Keratinocyte (primary cell): ENCODE measurements around the gene C5orf52. TPM values are rescaled to one million over a fixed set of nuclear protein-coding genes. Genes with fewer than 3 reads are reported as not detected.

ENCODE experiments used
- DNase-seq: peaks from one replicate; pipeline ENCODE4 v3.0.0-alpha.2; 2011; ENCODE audit warnings: low read depth, missing footprints, low spot score
- FAIRE-seq: peaks from 2 replicates; lab custom pipeline; 2011; peaks lifted over from hg19 to GRCh38; lab: Jason Lieb, UNC
- H2AFZ ChIP-seq: 2 replicates; pipeline ENCODE4 v1.6.0; 2012; ENCODE audit warnings: low read length, control low read depth, inconsistent platforms; ENCODE audit not compliant: control insufficient read depth
- H3K27ac ChIP-seq: 2 replicates; pipeline ENCODE4 v1.5.1; 2011; ENCODE audit warnings: low read length; ENCODE audit not compliant: control insufficient read depth, insufficient read depth
- H3K27me3 ChIP-seq: 3 replicates; pipeline ENCODE4 v1.6.0; 2011; ENCODE audit warnings: low read length; ENCODE audit not compliant: control insufficient read depth, insufficient read depth; ENCODE audit errors: extremely low read depth
- H3K36me3 ChIP-seq, 2 experiments: 2 replicates in 1 of 2; 3 replicates in 1 of 2; pipeline ENCODE4 v1.5.1; 2011; ENCODE audit warnings: low read length in 2 of 2, mild to moderate bottlenecking in 1 of 2; ENCODE audit not compliant: control insufficient read depth in 2 of 2, insufficient read depth in 2 of 2; ENCODE audit errors: extremely low read depth in 1 of 2
- H3K4me1 ChIP-seq: 3 replicates; pipeline ENCODE4 v1.5.1; 2011; ENCODE audit warnings: low read length; ENCODE audit not compliant: control insufficient read depth, insufficient read depth; ENCODE audit errors: extremely low read depth
- H3K4me2 ChIP-seq: 3 replicates; pipeline ENCODE4 v1.6.0; 2011; ENCODE audit warnings: low read depth, low read length; ENCODE audit not compliant: control insufficient read depth, insufficient read depth; ENCODE audit errors: extremely low read depth
- H3K4me3 ChIP-seq, 3 experiments: fragments of 200-600 bp in 1 of 3; sonication (generic) in 1 of 3; 2 replicates in 2 of 3; 3 replicates in 1 of 3; pipeline ENCODE4 v1.5.1; 2011 to 2016; ENCODE audit warnings: low read length in 3 of 3, mild to moderate bottlenecking in 3 of 3, control low read depth in 2 of 3, inconsistent platforms in 1 of 3, low read depth in 1 of 3, mixed read lengths in 1 of 3, mixed run types in 1 of 3, moderate library complexity in 1 of 3; ENCODE audit not compliant: control insufficient read depth in 2 of 3, insufficient read depth in 2 of 3; ENCODE audit errors: extremely low read depth in 1 of 3
- H3K79me2 ChIP-seq: 2 replicates; pipeline ENCODE4 v1.6.0; 2012; ENCODE audit warnings: low read length; ENCODE audit not compliant: control insufficient read depth, insufficient read depth
- H3K9ac ChIP-seq: 3 replicates; pipeline ENCODE4 v1.6.0; 2011; ENCODE audit warnings: low read length; ENCODE audit not compliant: control insufficient read depth, insufficient read depth; ENCODE audit errors: extremely low read depth
- H3K9me1 ChIP-seq: 3 replicates; pipeline ENCODE4 v1.6.0; 2011; ENCODE audit warnings: low read length; ENCODE audit not compliant: control insufficient read depth, insufficient read depth; ENCODE audit errors: extremely low read depth
- H3K9me3 ChIP-seq: 2 replicates; pipeline ENCODE4 v1.5.1; 2012; ENCODE audit warnings: low read depth, low read length; ENCODE audit not compliant: control insufficient read depth
- H4K20me1 ChIP-seq: 3 replicates; pipeline ENCODE4 v1.6.0; 2011; ENCODE audit warnings: low read length; ENCODE audit not compliant: control insufficient read depth, insufficient read depth; ENCODE audit errors: extremely low read depth
- EZH2 ChIP-seq: IDR thresholded peaks from one replicate; pipeline ENCODE4 v1.6.1; 2012; ENCODE audit warnings: inconsistent platforms, mild to moderate bottlenecking, low read length, moderate library complexity
- dilution Hi-C: fragments of 300-500 bp; cut with MboI; formaldehyde crosslinking; loops from one replicate; pipeline ENCODE4 v1.7.0; 2020; ENCODE audit warnings: low sequenced_read_pairs; ENCODE audit not compliant: extremely low pct_ligation_motif_present
- polyA plus RNA-seq, 5 experiments: library from polyadenylated mRNA; depleted of rRNA in 3 of 5; stranded (reverse) in 3 of 5; stranded (forward) in 1 of 5; unstranded in 1 of 5; fragments of >200 nt; gene quantifications; 1 replicate in 1 of 5; 2 replicates in 3 of 5; 3 replicates in 1 of 5; pipeline versions ENCODE4 v1.2.1 to v1.2.3, GENCODE V29; 2011 to 2012; ENCODE audit warnings: missing spikeins in 2 of 5, low read depth in 1 of 5, low replicate concordance in 1 of 5
- TF ChIP-seq, protein P1 (sequence below), 3 experiments: IDR thresholded peaks in 1 of 3; conservative IDR thresholded peaks in 1 of 3; optimal IDR thresholded peaks in 1 of 3; 2 replicates in 2 of 3; 3 replicates in 1 of 3; pipeline versions ENCODE3 to v1.5.1; 2011; ENCODE audit warnings: low read length in 3 of 3, mild to moderate bottlenecking in 3 of 3, moderate library complexity in 2 of 3, control low read depth in 1 of 3, inconsistent platforms in 1 of 3; ENCODE audit not compliant: insufficient read depth in 2 of 3; ENCODE audit errors: extremely low read depth in 1 of 3

C5orf52 gene
- polyA plus RNA-seq, 1 donor (not counting 4 experiments of a cell fraction or from before 2014, with no cell fraction given) = not detected

DNA sequence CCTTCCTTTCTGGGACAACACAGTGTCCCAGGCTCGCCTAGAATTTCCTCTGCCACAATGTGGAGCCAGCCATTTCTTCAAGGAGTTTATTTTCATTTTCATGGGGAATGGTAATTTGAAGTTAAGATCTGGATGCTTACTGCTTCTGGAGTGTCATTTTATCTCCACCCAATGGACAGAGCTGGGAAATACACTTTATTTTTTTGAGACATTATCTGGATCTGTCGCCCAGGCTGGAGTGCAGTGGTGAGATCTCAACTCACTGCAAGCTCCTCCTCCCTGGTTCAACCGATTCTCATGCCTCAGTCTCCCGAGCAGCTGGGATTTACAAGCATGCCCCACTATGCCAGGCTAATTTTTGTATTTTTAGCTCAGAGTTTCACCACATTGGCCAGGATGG, 47.2 kb downstream of the C5orf52 start:
- FAIRE-seq = no peak
- no peak overlapping the region for H3K27ac ChIP-seq
- dilution Hi-C loops = no loop called here

DNA sequence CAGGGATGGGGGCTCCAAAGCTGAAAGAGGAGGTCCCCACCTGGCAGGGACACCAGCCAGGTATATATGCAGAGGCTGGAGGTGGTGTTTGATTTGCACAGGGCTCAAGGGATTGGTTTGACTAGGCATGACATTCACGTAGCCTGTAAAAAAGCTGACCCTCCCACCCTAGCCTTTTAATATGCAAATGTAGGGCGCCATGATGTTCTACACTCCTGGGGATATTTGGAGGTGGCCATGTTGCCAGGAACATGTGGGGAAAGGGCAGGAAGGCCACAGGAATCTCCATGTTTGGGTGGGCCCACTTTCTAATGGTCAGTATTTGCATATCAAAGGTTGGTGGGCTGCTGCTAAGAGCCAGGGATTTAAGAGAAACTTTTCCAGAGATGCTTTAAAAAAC, 47.9 kb downstream of the C5orf52 start:
- H2AFZ ChIP-seq = no peak overlapping the region
- no peak for TF ChIP-seq EZH2
- TF ChIP-seq, protein P1, sequence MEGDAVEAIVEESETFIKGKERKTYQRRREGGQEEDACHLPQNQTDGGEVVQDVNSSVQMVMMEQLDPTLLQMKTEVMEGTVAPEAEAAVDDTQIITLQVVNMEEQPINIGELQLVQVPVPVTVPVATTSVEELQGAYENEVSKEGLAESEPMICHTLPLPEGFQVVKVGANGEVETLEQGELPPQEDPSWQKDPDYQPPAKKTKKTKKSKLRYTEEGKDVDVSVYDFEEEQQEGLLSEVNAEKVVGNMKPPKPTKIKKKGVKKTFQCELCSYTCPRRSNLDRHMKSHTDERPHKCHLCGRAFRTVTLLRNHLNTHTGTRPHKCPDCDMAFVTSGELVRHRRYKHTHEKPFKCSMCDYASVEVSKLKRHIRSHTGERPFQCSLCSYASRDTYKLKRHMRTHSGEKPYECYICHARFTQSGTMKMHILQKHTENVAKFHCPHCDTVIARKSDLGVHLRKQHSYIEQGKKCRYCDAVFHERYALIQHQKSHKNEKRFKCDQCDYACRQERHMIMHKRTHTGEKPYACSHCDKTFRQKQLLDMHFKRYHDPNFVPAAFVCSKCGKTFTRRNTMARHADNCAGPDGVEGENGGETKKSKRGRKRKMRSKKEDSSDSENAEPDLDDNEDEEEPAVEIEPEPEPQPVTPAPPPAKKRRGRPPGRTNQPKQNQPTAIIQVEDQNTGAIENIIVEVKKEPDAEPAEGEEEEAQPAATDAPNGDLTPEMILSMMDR (optimal IDR thresholded peaks at IDR 0.05 in 1 of 3, IDR thresholded peaks at IDR 0.05 in 1 of 3, conservative IDR thresholded peaks at IDR 0.05 in 1 of 3; ENCODE audit: extremely low read depth in 1 of 3, insufficient read depth in 2 of 3, low read length in 3 of 3) = no peak
- H3K36me3 ChIP-seq = no peaks in the 10 kb centered on the region
- H3K4me3 ChIP-seq = no peak overlapping the region
- no peak overlapping the region for H3K4me2 ChIP-seq
- no peaks in the 10 kb centered on the region for H3K27me3 ChIP-seq
- no peak overlapping the region for H3K27ac ChIP-seq
- no peaks in the 10 kb centered on the region for H3K9me3 ChIP-seq
- no peaks in the 10 kb centered on the region for H3K9me1 ChIP-seq
- dilution Hi-C loops = no loop called here
- FAIRE-seq = no peak
- DNase-seq = no peak
- no peaks in the 10 kb centered on the region for H3K79me2 ChIP-seq
- H3K4me1 ChIP-seq = no peaks in the 10 kb centered on the region
- H3K9ac ChIP-seq = no peak overlapping the region
- H4K20me1 ChIP-seq = no peaks in the 10 kb centered on the region

More for the DNA sequence above, 47.2 kb downstream of the C5orf52 start:
- Histone ChIP-seq H3K4me3 (no peak overlapping the region), H3K9me1 (no peaks in the 10 kb centered on the region), H3K9ac (no peak overlapping the region), H3K36me3 (no peaks in the 10 kb centered on the region), H3K4me1 (no peaks in the 10 kb centered on the region), H2AFZ (no peak overlapping the region), H3K27me3 (no peaks in the 10 kb centered on the region), H4K20me1 (no peaks in the 10 kb centered on the region), H3K9me3 (no peaks in the 10 kb centered on the region), H3K79me2 (no peaks in the 10 kb centered on the region), H3K4me2 (no peak overlapping the region)
- DNase-seq = no peak
- TF ChIP-seq EZH2 = no peak
- TF ChIP-seq, protein P1 (optimal IDR thresholded peaks at IDR 0.05 in 1 of 3, IDR thresholded peaks at IDR 0.05 in 1 of 3, conservative IDR thresholded peaks at IDR 0.05 in 1 of 3; ENCODE audit: extremely low read depth in 1 of 3, insufficient read depth in 2 of 3, low read length in 3 of 3) = peak; percentile 23 to 50 (median 43)
